HepG2 (cell line): ENCODE data around the gene MAPK14. TPM values are rescaled to one million over a fixed set of nuclear protein-coding genes. Genes with fewer than 3 reads are reported as not detected.

Experiments
- ATAC-seq: fragments of 200-7000 bp; cut with Tn5 transposase; 3 replicates; pipeline ENCODE4 v1.9.1; 2020; ENCODE audit warnings: mild to moderate bottlenecking, moderate library complexity
- BruUV-seq: library from RNA; stranded (reverse); fragments of 400-500 nt; replicated peaks from 2 replicates; lab custom pipeline; 2021; lab: Mats Ljungman, UMichigan
- CTCF ChIA-PET: fragments of 300-600 bp; formaldehyde crosslinking; extraction: SDS; loops from one replicate; lab custom pipeline; 2021; ENCODE audit warnings: low total read pairs, inconsistent platforms, low intra/inter-chr PET ratio; lab: Yijun Ruan, JAX
- POLR2A ChIA-PET: fragments of 350-600 bp; sonication (Branson Sonifier 250); formaldehyde crosslinking; loops from one replicate; lab custom pipeline; 2020; ENCODE audit warnings: antibody characterized with exemption, inconsistent platforms; lab: Yijun Ruan, JAX
- DNase-seq: peaks from one replicate; pipeline ENCODE4 v3.0.0-alpha.2; 2015; ENCODE audit warnings: low spot score
- FAIRE-seq: peaks from 3 replicates; lab custom pipeline; 2011; peaks lifted over from hg19 to GRCh38; lab: Jason Lieb, UNC
- H2AFZ ChIP-seq: one replicate; pipeline ENCODE4 v1.6.1; 2011; ENCODE audit warnings: low read length, inconsistent platforms
- H3K27ac ChIP-seq: fragments of 300-600 bp; 3 replicates; pipeline ENCODE4 v1.8.0; 2011; ENCODE audit warnings: mixed run types, mild to moderate bottlenecking, mixed read lengths, low read length, inconsistent platforms; ENCODE audit not compliant: insufficient read depth; ENCODE audit errors: extremely low read length
- H3K27me3 ChIP-seq, 2 experiments: fragments of 200-600 bp in 1 of 2; 2 replicates in 1 of 2; 3 replicates in 1 of 2; pipeline versions ENCODE4 v1.6.0 to v1.8.0; 2011; ENCODE audit warnings: low read length in 2 of 2, mild to moderate bottlenecking in 2 of 2, moderate library complexity in 2 of 2, inconsistent platforms in 1 of 2; ENCODE audit not compliant: insufficient read depth in 2 of 2, control insufficient read depth in 1 of 2
- H3K36me3 ChIP-seq, 2 experiments: fragments of 200-600 bp in 1 of 2; replicated peaks in 1 of 2; 2 replicates in 1 of 2; 3 replicates in 1 of 2; pipeline versions ENCODE4 v1.5.1 to v1.8.0; 2011; ENCODE audit warnings: low read length in 2 of 2, inconsistent platforms in 1 of 2; ENCODE audit not compliant: insufficient read depth in 2 of 2, control insufficient read depth in 1 of 2
- H3K4me1 ChIP-seq: 2 replicates; pipeline ENCODE4 v1.5.1; 2012; ENCODE audit warnings: low read length, inconsistent platforms; ENCODE audit not compliant: insufficient read depth
- H3K4me2 ChIP-seq: 2 replicates; pipeline ENCODE4 v1.6.0; 2011; ENCODE audit warnings: low read depth, low read length, inconsistent platforms
- H3K4me3 ChIP-seq, 3 experiments: fragments of 200-600 bp in 1 of 3; sonication (generic), shearing (Covaris generic) in 1 of 3; replicated peaks in 1 of 3; 2 replicates each; pipeline ENCODE4 v1.5.1; 2011 to 2016; ENCODE audit warnings: low read length in 3 of 3, inconsistent platforms in 2 of 3, low read depth in 2 of 3, mild to moderate bottlenecking in 2 of 3, control low read depth in 1 of 3, mixed read lengths in 1 of 3; ENCODE audit not compliant: insufficient read depth in 1 of 3
- H3K79me2 ChIP-seq: one replicate; pipeline ENCODE4 v1.6.1; 2011; ENCODE audit warnings: low read length, inconsistent platforms; ENCODE audit not compliant: insufficient read depth
- H3K9ac ChIP-seq: 2 replicates; pipeline ENCODE4 v1.6.0; 2011; ENCODE audit warnings: mild to moderate bottlenecking, low read depth, low read length, inconsistent platforms; ENCODE audit not compliant: insufficient read depth
- H3K9me3 ChIP-seq: 2 replicates; pipeline ENCODE4 v1.5.1; 2012; ENCODE audit warnings: mild to moderate bottlenecking, low read length
- H4K20me1 ChIP-seq: 2 replicates; pipeline ENCODE4 v1.6.0; 2011; ENCODE audit warnings: inconsistent platforms, mild to moderate bottlenecking, low read length, moderate library complexity; ENCODE audit not compliant: insufficient read depth
- CBX2 ChIP-seq, 2 experiments: fragments of 200-600 bp in 1 of 2; sonication (generic); formaldehyde crosslinking in 1 of 2; IDR thresholded peaks; 2 replicates each; pipeline versions ENCODE4 v1.7.0 to v1.8.1; 2018 to 2022; ENCODE audit warnings: low read depth in 2 of 2, low read length in 1 of 2, mild to moderate bottlenecking in 1 of 2, missing genetic modification reagents in 1 of 2
- KAT7 ChIP-seq: IDR thresholded peaks from 2 replicates; pipeline ENCODE4 v1.6.1; 2018; ENCODE audit warnings: borderline replicate concordance, missing compliant biosample characterization
- SNAPC2 ChIP-seq: sonication (generic); formaldehyde crosslinking; IDR thresholded peaks from 2 replicates; pipeline ENCODE4 v1.8.1; 2022; ENCODE audit warnings: mild to moderate bottlenecking, missing genetic modification reagents
- SRSF4 ChIP-seq: fragments of 200-400 bp; formaldehyde crosslinking; IDR thresholded peaks from one replicate; pipeline ENCODE4 v1.6.1; 2018; ENCODE audit warnings: mild to moderate bottlenecking, low read depth, low read length, moderate library complexity; ENCODE audit not compliant: poor library complexity, severe bottlenecking
- TGIF2 ChIP-seq: IDR thresholded peaks from 2 replicates; pipeline ENCODE4 v1.6.1; 2016; ENCODE audit warnings: control low read depth, missing compliant biosample characterization
- ZNF597 ChIP-seq: sonication (generic); formaldehyde crosslinking; IDR thresholded peaks from 2 replicates; pipeline ENCODE4 v1.5.0; 2020; ENCODE audit warnings: missing genetic modification reagents
- WGBS: methylation state at CpG from one replicate; pipeline ENCODE4 v1.1.6; 2017; ENCODE audit warnings: low lambda C conversion rate; 5-methylcytosine and 5-hydroxymethylcytosine counted together
- in situ Hi-C: cut with HindIII; loops from 2 replicates; pipeline ENCODE4 v1.10.0; 2017; ENCODE audit warnings: low pct_unique_long_range_greater_than_20kb; ENCODE audit not compliant: extremely low pct_ligation_motif_present
- intact Hi-C: fragments of 100-400 bp; cut with micrococcal nuclease; formaldehyde crosslinking; loops from one replicate; pipeline ENCODE4 v1.10.0; 2022; ENCODE audit not compliant: unreplicated experiment
- polyA plus RNA-seq, 8 experiments: library from polyadenylated mRNA; depleted of rRNA in 3 of 8; stranded (reverse) in 7 of 8; unstranded in 1 of 8; fragments of >200 nt; fragmentation: Illumina TruSeq in 4 of 8; extraction: Trizol in 4 of 8; gene quantifications; 2 replicates each; pipeline versions ENCODE4 v1.2.1 to v1.2.3, GENCODE V29; 2011 to 2016; ENCODE audit warnings: low read depth in 4 of 8, missing spikeins in 1 of 8, mixed read lengths in 1 of 8; ENCODE audit not compliant: insufficient read depth in 1 of 8
- total RNA-seq, 5 experiments: library from RNA; depleted of rRNA; stranded (reverse); fragments of >200 nt; fragmentation: Illumina TruSeq; extraction: Trizol; gene quantifications; 2 replicates each; pipeline ENCODE4 v1.2.3, GENCODE V29; 2016; ENCODE audit warnings: low read depth in 1 of 5

MAPK14 gene
- total and polyA plus RNA-seq, 2 of the 13 experiments (the other 11 are each of a cell fraction or from before 2014, with no cell fraction given), result 66.3 to 67.3 TPM

- peak; percentile 30 for ATAC-seq
- Histone ChIP-seq H3K9ac (peak overlapping the region; percentile 59), H3K27me3 (no peaks in the 10 kb centered on the region), H3K27ac (peak overlapping the region; percentile 70), H3K36me3 (peaks cover 0 to 2% of the 10 kb centered on the region in 2 experiments; a peak in 2 of 5 replicates), H3K4me1 (peaks cover 64% of the 10 kb centered on the region), H2AFZ (no peak overlapping the region)
- WGBS, result 91% methylated on average over 4 of the region's 4 CpGs
- BruUV-seq, result no TSS peak
- in situ Hi-C loops, result no loop called here
- TF ChIP-seq TGIF2 (CRISPR knock-in tag) (0 out of 2 replicates have a peak, but pooled peaks have one; percentile 35), SNAPC2 (no peak), CBX2 (IDR thresholded peaks at IDR 0.05; ENCODE audit: low read depth, low read length) (no peak), CBX2 (CRISPR knock-in tag; IDR thresholded peaks at IDR 0.05; ENCODE audit: low read depth) (no peak), KAT7 (CRISPR knock-in tag) (no peak), SRSF4 (no peak), ZNF597 (CRISPR knock-in tag) (no peak)
- TF ChIP-seq, all 625 proteins: peak for 1
- H3K4me2 ChIP-seq, result peak overlapping the region; percentile 10; the same call in 1 of the 2 replicates
- FAIRE-seq (no peak), DNase-seq (no peak)
- H3K9me3 ChIP-seq, result no peaks in the 10 kb centered on the region
- H3K4me3 ChIP-seq, result no peak overlapping the region
- peaks cover 99% of the 10 kb centered on the region for H3K79me2 ChIP-seq
- peaks cover 78% of the 10 kb centered on the region for H4K20me1 ChIP-seq
- intact Hi-C loops, result no loop called here
- ChIA-PET CTCF (no interaction called here), POLR2A (interaction anchor here (0.9 to 3.1 kb wide), 3 partner anchors 10 to 94 kb away, joined by 3 to 16 read pairs (median 4); partner anchors contain the start of gene MAPK14)
Measured at GRCh38 chr6:36038120-36038876, 10.7 kb downstream of the MAPK14 start.
